ENCODE results near the gene GABRR3. TPM values are rescaled to one million over a fixed set of nuclear protein-coding genes. Genes with fewer than 3 reads are reported as not detected.

Gene GABRR3
- total and polyA plus RNA-seq, 2 experiments from 2014 or later: not detected

DNA sequence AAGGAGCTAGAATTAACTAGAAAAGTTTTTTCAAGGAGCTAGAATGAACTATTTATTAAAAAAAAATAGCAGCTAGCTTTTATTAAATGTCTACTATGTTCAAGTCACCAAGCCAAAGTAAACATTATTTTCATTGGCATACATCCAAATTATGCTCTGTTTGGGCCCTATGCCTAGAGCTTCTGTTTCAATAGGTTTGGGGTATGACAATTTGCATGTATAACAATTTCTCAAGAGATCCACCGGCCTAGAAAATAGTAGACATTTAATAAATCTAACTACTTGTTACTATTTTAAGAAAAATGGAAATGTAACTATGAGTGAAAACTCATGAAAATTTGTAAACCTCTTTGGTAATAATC lies 8.0 kb downstream of the GABRR3 start:
- Mint-ChIP-seq H3K4me3 (no peak overlapping the region), H3K36me3 (ENCODE audit: low read depth) (no peaks in the 10 kb centered on the region)

More for the DNA sequence above, 8.0 kb downstream of the GABRR3 start:
- Histone ChIP-seq H3K9me2 (ENCODE audit: insufficient read depth) (no peaks in the 10 kb centered on the region), H3F3A (replicated peaks; ENCODE audit: low read depth) (no peaks in the 10 kb centered on the region), H2AFZ (no peak overlapping the region), H3K27ac (ENCODE audit: low read depth) (no peak overlapping the region), H3K4me2 (no peak overlapping the region), H3K4me3 (no peak overlapping the region), H3K36me3 (ENCODE audit: insufficient read depth) (no peaks in the 10 kb centered on the region), H3K27me3 (ENCODE audit: insufficient read depth) (no peaks in the 10 kb centered on the region), H4K20me1 (replicated peaks; ENCODE audit: insufficient read depth) (no peaks in the 10 kb centered on the region), H3K79me2 (replicated peaks; ENCODE audit: insufficient read depth) (no peaks in the 10 kb centered on the region), H3K4me1 (ENCODE audit: insufficient read depth) (no peaks in the 10 kb centered on the region)
- no peak for DNase-seq (ENCODE audit: low spot score)
- Mint-ChIP-seq H3K27me3 (ENCODE audit: insufficient read depth, low read depth, poor library complexity) (no peaks in the 10 kb centered on the region), H3K27ac (no peak overlapping the region), H3K9me3 (no peaks in the 10 kb centered on the region), H3K4me1 (peaks cover 15% of the 10 kb centered on the region; the same call in 2 of the 3 replicates)
- no peak for ATAC-seq
- no peak for TF ChIP-seq ZNF462 (CRISPR knock-in tag; IDR thresholded peaks at IDR 0.05)
- TF ChIP-seq, protein P1, sequence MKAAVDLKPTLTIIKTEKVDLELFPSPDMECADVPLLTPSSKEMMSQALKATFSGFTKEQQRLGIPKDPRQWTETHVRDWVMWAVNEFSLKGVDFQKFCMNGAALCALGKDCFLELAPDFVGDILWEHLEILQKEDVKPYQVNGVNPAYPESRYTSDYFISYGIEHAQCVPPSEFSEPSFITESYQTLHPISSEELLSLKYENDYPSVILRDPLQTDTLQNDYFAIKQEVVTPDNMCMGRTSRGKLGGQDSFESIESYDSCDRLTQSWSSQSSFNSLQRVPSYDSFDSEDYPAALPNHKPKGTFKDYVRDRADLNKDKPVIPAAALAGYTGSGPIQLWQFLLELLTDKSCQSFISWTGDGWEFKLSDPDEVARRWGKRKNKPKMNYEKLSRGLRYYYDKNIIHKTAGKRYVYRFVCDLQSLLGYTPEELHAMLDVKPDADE (IDR thresholded peaks at IDR 0.05): no peak
- no peak for TF ChIP-seq JUNB (IDR thresholded peaks at IDR 0.05; ENCODE audit: unreplicated experiment)
- no peak for TF ChIP-seq EZH2 (IDR thresholded peaks at IDR 0.05; ENCODE audit: low read depth, unreplicated experiment)
- no peak for TF ChIP-seq STAT1 (IDR thresholded peaks at IDR 0.05; ENCODE audit: unreplicated experiment)
- no peak for TF ChIP-seq POLR2AphosphoS5 (IDR thresholded peaks at IDR 0.05; ENCODE audit: low read depth)
- no peak for TF ChIP-seq CREB1 (CRISPR knock-in tag; IDR thresholded peaks at IDR 0.05; ENCODE audit: low read depth)
- no peak for TF ChIP-seq CTCF (conservative IDR thresholded peaks at IDR 0.05; ENCODE audit: low read depth in 2 of 2)
- TF ChIP-seq NANOG (IDR thresholded peaks at IDR 0.05; ENCODE audit: borderline replicate concordance): no peak
- no peak for TF ChIP-seq ZNF331 (CRISPR knock-in tag; IDR thresholded peaks at IDR 0.05; ENCODE audit: low read depth)
- no peak for TF ChIP-seq ZNF114 (CRISPR knock-in tag; IDR thresholded peaks at IDR 0.05)

All from GM23338 (cell line).